NCI-H1694 (cell line): ENCODE results near the gene MPG.

ENCODE experiments used
- DNase-seq: peaks from one replicate; lab custom pipeline; 2025; lab: John Stamatoyannopoulos, UW

Gene MPG

DNA sequence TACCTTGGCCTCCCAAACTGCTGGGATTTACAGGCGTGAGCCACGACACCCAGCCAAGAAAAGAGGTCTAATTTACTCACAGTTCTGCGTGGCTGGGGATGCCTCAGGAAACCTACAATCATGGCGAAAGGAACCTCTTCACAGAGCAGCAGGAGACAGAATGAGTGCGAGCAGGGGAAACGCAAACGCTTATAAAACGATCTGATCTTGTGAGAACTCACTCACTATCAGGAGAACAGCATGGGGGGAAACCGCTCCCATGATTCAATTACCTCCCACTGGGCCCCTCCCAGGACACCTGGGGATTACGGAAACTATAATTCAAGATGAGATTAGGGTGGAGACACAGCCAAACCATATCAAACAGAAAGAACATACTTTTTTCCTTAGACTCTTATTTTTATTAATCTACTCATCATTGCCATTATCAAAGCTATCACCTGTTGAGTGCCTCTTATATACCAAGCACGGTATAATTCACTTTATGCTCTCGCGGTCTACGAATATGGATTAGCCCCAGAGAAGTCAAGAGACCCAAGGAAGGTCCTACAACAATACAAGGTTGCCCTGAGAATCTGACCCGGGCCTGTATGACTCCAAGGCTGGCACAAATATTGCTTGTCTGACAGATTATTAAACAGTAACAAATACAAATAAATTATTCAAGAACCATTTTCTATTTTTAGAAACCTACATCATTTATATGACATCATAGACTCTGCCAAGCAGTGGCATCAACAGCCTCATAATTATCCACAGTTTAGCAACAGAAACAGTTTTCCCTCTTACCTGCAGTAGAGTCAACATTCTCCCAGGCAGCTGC is 27.0 kb upstream of the MPG start:
- no peak for DNase-seq

DNA sequence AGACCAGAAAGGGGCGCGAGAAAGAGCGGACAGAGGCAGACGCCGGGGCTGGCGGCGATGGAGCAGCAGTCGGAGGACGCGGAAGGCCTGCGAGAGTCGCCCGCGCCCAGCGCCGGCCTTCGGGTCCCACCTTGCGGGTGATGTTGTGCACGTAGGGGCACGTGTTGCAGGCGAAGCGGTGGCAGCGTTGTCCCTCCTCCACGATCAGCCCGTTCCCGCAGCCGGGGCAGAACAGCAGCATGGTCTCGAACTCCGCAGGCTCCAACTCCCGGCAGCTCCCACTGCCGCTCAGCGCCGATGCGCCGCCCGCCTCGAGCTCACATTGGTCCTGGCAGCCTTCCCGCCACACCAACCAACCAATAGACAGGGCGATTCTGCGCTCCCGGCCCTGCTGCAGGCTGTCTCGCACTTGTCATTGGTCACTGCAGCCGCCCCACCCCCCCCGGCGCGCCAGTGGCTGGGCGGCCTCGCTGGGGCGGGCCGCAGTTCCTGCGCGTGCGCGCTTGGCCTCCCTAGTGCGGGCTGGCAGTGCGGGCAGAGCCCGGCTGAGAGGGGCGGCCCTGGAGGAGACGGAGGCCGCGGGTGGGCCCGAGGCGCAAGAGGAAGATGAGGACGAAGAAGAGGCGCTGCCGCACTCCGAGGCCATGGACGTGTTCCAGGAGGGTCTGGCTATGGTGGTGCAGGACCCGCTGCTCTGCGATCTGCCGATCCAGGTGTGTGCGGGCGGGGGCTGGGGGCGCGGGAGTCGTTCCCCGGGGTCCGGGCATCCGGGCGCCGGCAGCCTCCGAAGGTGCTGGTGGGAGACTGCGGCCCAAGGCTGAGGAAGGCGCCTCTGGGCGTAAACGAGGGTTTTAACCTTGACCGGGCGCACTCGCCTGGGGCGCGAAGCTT is 24.4 kb upstream of the MPG start, which contains the start of the genes POLR3K and SNRNP25:
Gene POLR3K (minus strand): TSS at position 263 of the 891 bp plus-strand sequence. CDS start 22 bp downstream, at position 241.
Gene SNRNP25 (plus strand): TSS at position 483 of the 891 bp plus-strand sequence. CDS start 189 bp downstream, at position 672.
- peak; percentile 88 for DNase-seq

GRCh38 chr16:54237-54581 is 23.8 kb upstream of the MPG start:
- DNase-seq, result no peak

DNA sequence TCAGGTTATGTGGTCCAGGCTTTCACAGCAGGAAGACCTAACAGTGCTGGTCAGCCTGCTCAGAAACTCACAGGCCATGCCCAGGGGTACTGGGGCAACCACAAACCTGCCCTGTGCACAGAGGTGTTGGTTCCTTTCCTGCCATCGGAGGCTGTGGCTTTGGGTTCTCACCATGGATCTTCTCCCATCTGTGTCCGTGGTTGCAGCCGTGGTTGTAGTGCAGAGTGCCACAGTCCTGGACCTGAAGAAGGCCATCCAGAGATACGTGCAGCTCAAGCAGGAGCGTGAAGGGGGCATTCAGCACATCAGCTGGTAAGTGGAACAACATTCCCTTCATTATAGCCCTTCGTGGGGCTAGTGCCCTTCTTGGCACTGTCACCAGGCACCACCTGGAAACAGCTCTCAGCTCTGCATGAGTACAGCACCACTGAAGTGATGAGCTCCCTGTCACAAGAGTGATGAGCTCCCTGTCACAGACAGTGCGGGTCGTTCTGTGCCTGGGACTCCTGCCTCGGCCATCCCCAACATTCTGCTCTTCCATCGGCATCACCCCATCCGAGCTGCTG is 22.4 kb upstream of the MPG start:
- no peak for DNase-seq

- DNase-seq, result no peak
These were observed 21.6 kb upstream of the MPG start for GRCh38 chr16:56231-56927.

DNA sequence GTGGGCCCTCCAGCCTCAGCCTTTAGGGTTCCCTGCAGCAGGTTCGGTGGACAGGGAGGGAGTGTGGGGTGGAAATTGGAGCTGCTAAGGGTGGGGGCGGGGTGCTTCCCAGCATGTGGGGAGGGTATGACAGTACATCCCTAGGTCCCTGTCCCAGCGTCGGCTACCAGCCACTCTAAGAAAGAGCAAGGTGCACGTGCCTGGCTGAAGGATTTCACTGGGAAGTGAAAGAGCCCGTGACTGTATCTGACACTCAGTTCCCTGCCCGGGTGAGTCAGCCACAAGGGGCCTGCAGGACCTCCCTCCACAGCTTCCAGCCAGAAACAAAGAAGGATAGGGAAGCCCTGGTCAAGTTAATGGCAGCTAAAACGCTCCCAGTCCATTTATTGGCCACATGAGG is 20.3 kb upstream of the MPG start:
- no peak for DNase-seq

GRCh38 chr16:58491-59439 is 19.3 kb upstream of the MPG start:
- no peak for DNase-seq

- no peak for DNase-seq
These were observed 18.5 kb upstream of the MPG start for GRCh38 chr16:59440-60059.

DNA sequence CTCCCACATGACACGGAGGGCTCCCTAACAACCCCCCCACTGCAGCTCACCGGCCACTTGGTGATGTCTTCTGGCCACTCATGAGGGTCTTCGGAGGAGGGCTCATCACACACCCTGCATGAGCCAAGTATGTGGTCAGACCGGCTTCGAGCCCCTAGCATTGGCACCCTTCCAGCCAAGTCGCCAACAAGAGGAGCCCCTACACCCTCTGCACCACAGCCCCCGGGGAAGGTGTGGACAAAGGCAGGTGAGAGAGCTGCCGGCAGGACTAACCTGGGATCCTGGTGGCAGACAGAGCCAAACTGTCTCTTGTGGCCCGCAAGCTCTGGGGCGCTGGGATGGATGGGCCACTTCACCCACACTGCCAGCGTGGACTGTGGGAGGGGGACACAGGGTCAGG is 17.9 kb upstream of the MPG start:
- no peak for DNase-seq

GRCh38 chr16:60929-61878 is 16.8 kb upstream of the MPG start:
- no peak for DNase-seq

GRCh38 chr16:61879-62281 is 16.1 kb upstream of the MPG start:
- DNase-seq, result no peak

- no peak for DNase-seq
These were observed 15.6 kb upstream of the MPG start for GRCh38 chr16:62283-62967.

GRCh38 chr16:62968-63391 is 15.0 kb upstream of the MPG start:
- DNase-seq, result no peak

DNA sequence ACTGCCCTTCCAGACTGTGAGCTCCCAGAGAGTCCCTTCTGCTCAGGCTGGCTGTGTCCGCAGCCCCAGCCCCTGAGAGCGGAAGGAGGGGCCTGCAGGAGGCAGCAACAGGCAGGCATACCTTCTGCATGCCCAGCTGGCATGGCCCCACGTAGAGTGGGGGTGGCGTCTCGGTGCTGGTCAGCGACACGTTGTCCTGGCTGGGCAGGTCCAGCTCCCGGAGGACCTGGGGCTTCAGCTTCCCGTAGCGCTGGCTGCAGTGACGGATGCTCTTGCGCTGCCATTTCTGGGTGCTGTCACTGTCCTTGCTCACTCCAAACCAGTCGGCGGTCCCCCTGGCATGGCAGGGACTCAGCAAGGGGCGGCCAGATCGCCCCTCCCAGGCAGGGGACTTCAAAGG is 14.6 kb upstream of the MPG start:
- DNase-seq, result no peak

GRCh38 chr16:63998-64913 is 13.8 kb upstream of the MPG start:
- no peak for DNase-seq

DNA sequence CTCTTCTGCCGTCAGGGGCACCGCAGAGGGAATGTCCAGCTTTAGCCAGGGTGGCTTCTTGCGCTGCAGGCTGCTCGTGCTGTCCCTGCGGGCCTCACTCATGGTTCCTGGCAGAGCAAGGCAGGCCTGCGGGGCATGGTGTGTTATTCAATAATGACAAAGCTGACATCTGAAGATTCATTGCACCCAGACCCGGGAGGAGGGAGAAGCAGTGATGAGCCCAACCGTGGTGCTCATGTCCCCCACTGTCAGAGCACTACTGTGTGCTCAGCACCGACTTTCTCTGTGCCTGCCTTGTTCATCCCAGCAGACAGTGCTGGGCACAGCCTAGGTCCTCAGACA is 13.1 kb upstream of the MPG start:
- DNase-seq, result no peak

DNA sequence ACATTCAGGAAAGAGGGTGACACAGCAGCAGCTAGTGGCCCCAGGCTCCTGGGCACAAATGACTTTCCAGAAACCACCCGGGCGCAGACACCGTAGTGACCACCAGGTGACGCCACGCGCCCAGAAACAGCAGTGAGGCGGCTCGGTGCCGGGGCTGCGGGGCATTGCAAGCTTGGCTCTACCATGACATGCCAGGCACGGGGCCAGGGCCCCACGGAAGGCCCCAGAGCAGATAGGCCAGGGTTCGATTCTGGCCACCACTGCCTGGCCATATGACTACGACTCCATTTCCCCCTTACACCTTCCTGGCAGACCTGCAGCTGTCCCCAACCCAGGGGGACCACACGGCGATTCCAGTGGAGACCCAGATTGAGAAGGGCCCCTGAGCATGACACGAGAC is 12.3 kb upstream of the MPG start:
- peak; percentile 57 for DNase-seq
